HepG2 (cell line): ENCODE data around the gene GPN1. TPM values are rescaled to one million over a fixed set of nuclear protein-coding genes. Genes with fewer than 3 reads are reported as not detected.

Experiments
- AFF4 ChIP-seq: sonication (generic); formaldehyde crosslinking; IDR thresholded peaks from 2 replicates; pipeline ENCODE4 v1.4.0; 2020; ENCODE audit warnings: missing genetic modification reagents
- CEBPB ChIP-seq: IDR thresholded peaks from 2 replicates; pipeline ENCODE4 v1.6.1; 2011; ENCODE audit warnings: low read depth, low read length, improper control_type of control experiment, borderline replicate concordance
- CREM ChIP-seq, 2 experiments: sonication (generic) in 1 of 2; formaldehyde crosslinking in 1 of 2; IDR thresholded peaks; 2 replicates each; pipeline versions ENCODE4 v1.4.0 to v1.6.1; 2016 to 2020; ENCODE audit warnings: antibody characterized with exemption in 1 of 2, mild to moderate bottlenecking in 1 of 2, missing genetic modification reagents in 1 of 2
- DPF2 ChIP-seq: sonication (generic); formaldehyde crosslinking; IDR thresholded peaks from 2 replicates; pipeline ENCODE4 v1.4.0; 2020; ENCODE audit warnings: mild to moderate bottlenecking, low read depth, missing genetic modification reagents, borderline replicate concordance
- E2F1 ChIP-seq: sonication (generic); formaldehyde crosslinking; IDR thresholded peaks from 2 replicates; pipeline ENCODE4 v1.5.0; 2020; ENCODE audit warnings: missing genetic modification reagents
- ETV5 ChIP-seq: IDR thresholded peaks from 2 replicates; pipeline ENCODE4 v1.6.1; 2018; ENCODE audit warnings: missing biosample characterization, missing genetic modification reagents, inconsistent platforms, borderline replicate concordance
- FOXJ3 ChIP-seq: sonication (generic); formaldehyde crosslinking; IDR thresholded peaks from 2 replicates; pipeline ENCODE4 v1.4.0; 2020; ENCODE audit warnings: missing genetic modification reagents, mild to moderate bottlenecking, borderline replicate concordance
- HNRNPH1 ChIP-seq: fragments of 200-400 bp; formaldehyde crosslinking; optimal IDR thresholded peaks from 2 replicates; pipeline ENCODE3; 2017; ENCODE audit warnings: mild to moderate bottlenecking, low read depth, low read length
- MXD3 ChIP-seq: IDR thresholded peaks from 2 replicates; pipeline ENCODE4 v1.6.1; 2016; ENCODE audit warnings: mild to moderate bottlenecking, missing biosample characterization, missing genetic modification reagents
- TEAD2 ChIP-seq: sonication (generic); formaldehyde crosslinking; IDR thresholded peaks from 2 replicates; pipeline ENCODE4 v1.9.0; 2021; ENCODE audit warnings: missing genetic modification reagents
- ZBTB39 ChIP-seq: sonication (generic); formaldehyde crosslinking; IDR thresholded peaks from 2 replicates; pipeline ENCODE4 v1.5.0; 2020; ENCODE audit warnings: missing genetic modification reagents
- ZFP90 ChIP-seq: sonication (generic); formaldehyde crosslinking; IDR thresholded peaks from 2 replicates; pipeline ENCODE4 v1.8.0; 2022; ENCODE audit warnings: missing genetic modification reagents, mild to moderate bottlenecking, inconsistent platforms, borderline replicate concordance
- ZNF317 ChIP-seq: sonication (generic); formaldehyde crosslinking; IDR thresholded peaks from 2 replicates; pipeline ENCODE4 v1.5.0; 2020; ENCODE audit warnings: mild to moderate bottlenecking, missing genetic modification reagents
- ZNF687 ChIP-seq: sonication (generic); formaldehyde crosslinking; IDR thresholded peaks from 2 replicates; pipeline ENCODE4 v1.5.1; 2020; ENCODE audit warnings: mild to moderate bottlenecking, missing genetic modification reagents, moderate library complexity
- ZSCAN25 ChIP-seq: sonication (generic); formaldehyde crosslinking; IDR thresholded peaks from 2 replicates; pipeline ENCODE4 v1.8.0; 2022; ENCODE audit warnings: mild to moderate bottlenecking, missing genetic modification reagents
- polyA plus RNA-seq, 8 experiments: library from polyadenylated mRNA; depleted of rRNA in 3 of 8; stranded (reverse) in 7 of 8; unstranded in 1 of 8; fragments of >200 nt; fragmentation: Illumina TruSeq in 4 of 8; extraction: Trizol in 4 of 8; gene quantifications; 2 replicates each; pipeline versions ENCODE4 v1.2.1 to v1.2.3, GENCODE V29; 2011 to 2016; ENCODE audit warnings: low read depth in 4 of 8, missing spikeins in 1 of 8, mixed read lengths in 1 of 8; ENCODE audit not compliant: insufficient read depth in 1 of 8
- total RNA-seq, 5 experiments: library from RNA; depleted of rRNA; stranded (reverse); fragments of >200 nt; fragmentation: Illumina TruSeq; extraction: Trizol; gene quantifications; 2 replicates each; pipeline ENCODE4 v1.2.3, GENCODE V29; 2016; ENCODE audit warnings: low read depth in 1 of 5

Gene GPN1
- total and polyA plus RNA-seq, 2 of the 13 experiments (the other 11 are each of a cell fraction or from before 2014, with no cell fraction given): 54.5 to 62.7 TPM

- TF ChIP-seq E2F1 (CRISPR knock-in tag) (peak; percentile 81), HNRNPH1 (peak; percentile 42), TEAD2 (peak; percentile 50; the same call in 1 of the 2 replicates), ZBTB39 (CRISPR knock-in tag) (0 out of 2 replicates have a peak, but pooled peaks have one; percentile 44), ZNF687 (CRISPR knock-in tag) (peak; percentile 93), ZSCAN25 (CRISPR knock-in tag) (peak; percentile 66), DPF2 (CRISPR knock-in tag) (no peak), AFF4 (0 out of 2 replicates have a peak, but pooled peaks have one; percentile 59), ZFP90 (CRISPR knock-in tag) (peak; percentile 79; the same call in 1 of the 2 replicates), MXD3 (peak; percentile 93), CREM (IDR thresholded peaks at IDR 0.05) (peak; percentile 89), CREM (CRISPR knock-in tag; IDR thresholded peaks at IDR 0.05) (no peak), FOXJ3 (CRISPR knock-in tag) (peak; percentile 84), CEBPB (no peak), ZNF317 (no peak; the same call in 1 of the 2 replicates), ETV5 (peak; percentile 70; the same call in 1 of the 2 replicates)
Measured at GRCh38 chr2:27663285-27664153, 34.7 kb downstream of the GPN1 start, which contains the start of the genes SLC4A1AP and SUPT7L (continued).
